Activated naive CD4-positive, alpha-beta T cell treated with anti-CD3 and anti-CD28 coated beads, Interleukin-2, amount 10 ng/mL, durations not matched to agents 7 days and 5 days (primary cell): ENCODE results near the gene OSBPL9.

Source experiments
- CTCF ChIA-PET: fragments of 350-600 bp; sonication (Branson Sonifier 250); formaldehyde crosslinking; loops from one replicate; lab custom pipeline; 2021; ENCODE audit warnings: antibody characterized with exemption; lab: Charles Lee
- DNase-seq: peaks from one replicate; pipeline ENCODE4 v3.0.0-alpha.2; 2020
- H3K27ac Mint-ChIP-seq: one replicate; pipeline ENCODE4 v1.8.0; 2021; ENCODE audit warnings: mild to moderate bottlenecking, moderate library complexity, mixed read lengths
- H3K27me3 Mint-ChIP-seq: one replicate; pipeline ENCODE4 v1.8.0; 2021; ENCODE audit warnings: mild to moderate bottlenecking, mixed read lengths
- H3K36me3 Mint-ChIP-seq: one replicate; pipeline ENCODE4 v1.8.0; 2021; ENCODE audit warnings: mixed read lengths
- H3K4me1 Mint-ChIP-seq: one replicate; pipeline ENCODE4 v1.8.0; 2021; ENCODE audit warnings: mixed read lengths
- H3K4me3 Mint-ChIP-seq: one replicate; pipeline ENCODE4 v1.8.0; 2021; ENCODE audit warnings: mild to moderate bottlenecking, moderate library complexity, mixed read lengths
- H3K9me3 Mint-ChIP-seq: one replicate; pipeline ENCODE4 v1.8.0; 2021; ENCODE audit warnings: mixed read lengths

The OSBPL9 gene, protein sequence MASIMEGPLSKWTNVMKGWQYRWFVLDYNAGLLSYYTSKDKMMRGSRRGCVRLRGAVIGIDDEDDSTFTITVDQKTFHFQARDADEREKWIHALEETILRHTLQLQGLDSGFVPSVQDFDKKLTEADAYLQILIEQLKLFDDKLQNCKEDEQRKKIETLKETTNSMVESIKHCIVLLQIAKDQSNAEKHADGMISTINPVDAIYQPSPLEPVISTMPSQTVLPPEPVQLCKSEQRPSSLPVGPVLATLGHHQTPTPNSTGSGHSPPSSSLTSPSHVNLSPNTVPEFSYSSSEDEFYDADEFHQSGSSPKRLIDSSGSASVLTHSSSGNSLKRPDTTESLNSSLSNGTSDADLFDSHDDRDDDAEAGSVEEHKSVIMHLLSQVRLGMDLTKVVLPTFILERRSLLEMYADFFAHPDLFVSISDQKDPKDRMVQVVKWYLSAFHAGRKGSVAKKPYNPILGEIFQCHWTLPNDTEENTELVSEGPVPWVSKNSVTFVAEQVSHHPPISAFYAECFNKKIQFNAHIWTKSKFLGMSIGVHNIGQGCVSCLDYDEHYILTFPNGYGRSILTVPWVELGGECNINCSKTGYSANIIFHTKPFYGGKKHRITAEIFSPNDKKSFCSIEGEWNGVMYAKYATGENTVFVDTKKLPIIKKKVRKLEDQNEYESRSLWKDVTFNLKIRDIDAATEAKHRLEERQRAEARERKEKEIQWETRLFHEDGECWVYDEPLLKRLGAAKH

DNA sequence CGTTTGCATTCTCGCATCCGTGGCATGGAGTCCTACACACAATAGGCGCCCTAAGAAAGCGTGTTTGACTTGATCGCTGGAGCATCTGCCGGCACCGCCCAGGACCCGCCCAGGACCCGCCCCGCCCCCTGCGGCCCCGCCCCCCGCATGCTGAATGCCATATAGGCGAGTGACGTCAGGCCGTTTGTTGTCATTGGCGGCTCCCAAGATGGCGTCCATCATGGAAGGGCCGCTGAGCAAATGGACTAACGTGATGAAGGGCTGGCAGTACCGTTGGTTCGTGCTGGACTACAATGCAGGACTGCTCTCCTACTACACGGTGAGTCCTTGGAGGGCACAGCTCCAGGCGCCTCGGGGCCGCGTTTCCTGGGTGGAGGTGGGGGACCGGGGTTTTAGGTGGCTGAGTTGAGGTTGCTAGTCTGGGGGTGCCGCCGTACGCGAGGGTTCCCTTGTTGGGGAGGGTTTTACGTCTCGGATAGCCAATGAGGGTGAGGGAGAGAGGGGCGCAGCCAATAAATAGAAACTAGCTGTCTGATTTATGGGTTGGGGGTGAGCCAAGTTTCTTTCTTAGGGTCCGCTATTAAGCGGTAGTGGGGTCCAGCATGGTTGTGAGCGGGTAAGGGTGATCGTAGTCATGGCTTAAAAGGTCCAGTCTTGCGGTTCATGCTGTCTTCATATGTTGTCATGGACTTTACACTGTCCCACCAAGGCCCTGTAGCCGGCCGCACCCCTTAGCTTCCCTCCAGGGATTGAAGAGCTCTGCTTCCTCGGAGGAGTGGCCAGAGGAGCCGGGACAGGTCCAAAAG, at the start of gene OSBPL9:
OSBPL9 (plus strand) TSS at position 190 of the 806 bp plus-strand sequence; CDS start at position 209, 19 bp downstream.
- peak within 1 kb of the TSS; percentile 97 for H3K27ac Mint-ChIP-seq
- DNase-seq, result peak; percentile 92
- no peaks in the 10 kb centered on the region for H3K9me3 Mint-ChIP-seq
- H3K4me1 Mint-ChIP-seq, result peaks cover 29% of the 10 kb centered on the region
- H3K27me3 Mint-ChIP-seq, result peaks cover 4% of the 10 kb centered on the region
- H3K36me3 Mint-ChIP-seq, result peaks cover 5% of the 10 kb centered on the region
- peak within 1 kb of the TSS; percentile 100 for H3K4me3 Mint-ChIP-seq
- CTCF ChIA-PET, result interaction anchor here (1.2 kb wide), 1 partner anchor 48 kb away, joined by 3 read pairs; no protein-coding TSS in a partner anchor

DNA sequence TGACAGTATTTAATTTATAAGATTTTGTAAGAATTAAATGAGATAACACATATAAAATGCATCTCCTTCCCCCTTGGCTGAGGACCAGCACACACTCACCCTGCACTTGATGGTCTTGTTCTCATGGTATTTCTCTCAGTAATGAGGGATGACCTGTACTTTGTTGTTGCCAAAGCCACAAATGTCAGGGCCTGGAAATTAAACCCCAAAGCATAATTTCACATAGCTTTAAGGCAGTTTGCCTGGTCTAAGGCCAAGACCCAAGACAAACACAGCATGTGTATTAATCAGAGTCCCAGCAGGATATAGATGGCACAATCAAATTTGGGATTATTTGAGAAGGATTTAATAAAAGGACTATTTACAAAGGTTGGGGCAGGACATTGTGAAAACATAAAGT, 49.2 kb upstream of the OSBPL9 start:
- peaks cover 2% of the 10 kb centered on the region for H3K36me3 Mint-ChIP-seq
- H3K9me3 Mint-ChIP-seq, result no peaks in the 10 kb centered on the region
- peaks cover 44% of the 10 kb centered on the region for H3K4me1 Mint-ChIP-seq
- H3K27ac Mint-ChIP-seq, result no peak overlapping the region
- H3K4me3 Mint-ChIP-seq, result no peak overlapping the region
- DNase-seq, result no peak
- CTCF ChIA-PET, result interaction anchor here (1.0 kb wide), 1 partner anchor 201 kb away, joined by 4 read pairs; no protein-coding TSS in a partner anchor
- no peaks in the 10 kb centered on the region for H3K27me3 Mint-ChIP-seq

DNA sequence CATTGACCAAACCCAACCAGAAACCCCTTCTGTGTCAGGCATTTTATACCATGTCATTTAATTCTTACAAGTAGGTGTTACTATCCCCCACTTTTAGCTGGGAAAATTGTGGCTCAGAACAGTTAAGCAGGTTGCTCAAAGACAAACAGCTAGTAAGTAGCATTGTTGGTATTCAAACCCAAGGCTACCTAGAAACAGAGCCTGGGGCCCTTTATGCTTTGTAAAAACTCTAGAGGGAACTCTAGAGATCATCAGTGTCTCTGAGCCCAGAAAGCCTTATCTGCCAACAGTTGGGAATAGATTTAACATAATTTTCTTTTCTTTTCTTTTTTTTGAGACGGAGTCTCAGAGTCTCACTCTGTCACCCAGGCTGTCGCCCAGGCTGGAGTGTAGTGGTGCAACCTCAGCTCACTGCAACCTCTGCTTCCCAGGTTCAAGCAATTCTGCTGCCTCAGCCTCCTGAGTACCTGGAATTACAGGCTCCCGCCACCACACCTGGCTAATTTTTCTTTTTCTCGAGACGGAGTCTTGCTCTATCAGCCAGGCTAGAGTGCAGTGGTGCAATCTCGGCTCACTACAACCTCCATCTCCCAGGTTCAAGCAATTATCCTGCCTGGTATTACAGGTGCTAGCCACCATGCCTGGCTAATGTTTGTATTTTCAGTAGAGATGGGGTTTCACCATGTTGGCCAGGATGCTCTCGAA, 48.5 kb upstream of the OSBPL9 start:
- Mint-ChIP-seq H3K27me3 (no peaks in the 10 kb centered on the region), H3K27ac (peak overlapping the region; percentile 96), H3K9me3 (no peaks in the 10 kb centered on the region), H3K36me3 (peaks cover 2% of the 10 kb centered on the region), H3K4me3 (no peak overlapping the region), H3K4me1 (peaks cover 44% of the 10 kb centered on the region)
- CTCF ChIA-PET, result interaction anchor here (1.0 to 1.1 kb wide), 3 partner anchors 49 to 302 kb away, joined by 3 to 4 read pairs (median 3); no protein-coding TSS in a partner anchor
- no peak for DNase-seq

DNA sequence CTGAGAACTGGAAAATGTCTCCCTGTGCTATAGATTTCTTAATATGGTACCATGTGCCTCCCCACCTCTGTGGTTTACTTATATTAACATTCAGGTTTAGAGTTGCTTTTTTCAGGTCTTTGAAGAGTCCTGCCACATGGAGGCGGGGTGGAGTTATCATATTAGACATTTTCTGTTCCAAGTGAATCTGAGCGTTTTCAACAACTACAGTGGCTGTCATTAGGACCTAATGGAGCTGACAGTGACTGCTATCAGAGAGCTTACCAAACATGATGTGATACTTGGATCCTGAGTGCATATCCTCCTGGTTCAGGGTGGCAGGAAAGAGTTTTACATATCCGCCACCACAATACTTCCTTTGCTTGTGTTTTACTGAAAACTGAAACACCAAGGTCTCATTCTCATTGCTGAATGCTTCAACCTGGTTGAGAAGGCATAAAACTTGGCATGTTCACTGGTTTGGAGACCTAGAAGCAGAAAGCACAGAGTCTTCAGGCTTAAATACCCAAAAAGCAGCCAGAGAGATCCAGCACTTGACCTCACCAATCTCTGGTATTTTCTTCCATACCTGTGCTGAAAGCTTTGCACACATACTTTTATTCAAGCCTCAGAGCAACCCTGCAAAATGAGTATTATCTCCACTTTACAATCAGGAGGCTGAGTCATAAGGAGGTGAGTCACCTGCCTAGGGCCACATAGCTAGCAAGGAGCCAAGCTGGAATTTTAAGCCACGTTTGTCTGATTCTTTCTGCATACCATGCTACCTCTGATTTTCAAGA, 47.4 kb upstream of the OSBPL9 start:
- peak; percentile 37 for DNase-seq

DNA sequence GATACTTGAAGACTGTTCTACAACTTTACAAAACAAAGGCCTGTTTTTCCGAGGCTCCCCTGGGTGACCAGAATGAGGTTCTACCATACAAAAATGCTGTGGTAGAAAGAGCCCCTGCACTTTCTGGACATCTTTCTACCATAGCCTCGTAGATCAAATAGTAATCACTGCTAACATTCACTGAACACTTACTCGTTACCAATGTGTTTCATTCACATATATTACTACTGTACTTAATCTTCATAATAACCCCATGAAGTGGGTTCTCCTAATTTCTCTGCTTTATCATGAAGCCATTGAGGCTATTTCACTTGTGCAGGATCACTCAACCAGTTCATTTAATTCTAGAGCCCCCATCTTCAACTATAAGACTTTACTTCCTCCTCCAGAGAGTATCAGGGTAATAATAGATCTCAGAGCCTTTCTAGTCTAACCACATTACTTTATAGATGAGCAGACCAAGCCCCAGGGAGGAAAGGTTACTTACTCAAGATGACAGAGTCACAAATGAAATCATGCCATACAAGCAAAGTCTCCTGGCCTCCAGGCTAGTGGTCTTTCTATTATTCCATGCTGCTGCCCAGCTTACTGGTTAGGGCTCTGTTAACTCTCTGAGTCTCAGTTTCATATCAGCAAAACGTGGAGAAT, 46.7 kb upstream of the OSBPL9 start:
- Mint-ChIP-seq H3K27ac (peak overlapping the region; percentile 96), H3K36me3 (peaks cover 2% of the 10 kb centered on the region), H3K27me3 (no peaks in the 10 kb centered on the region), H3K9me3 (no peaks in the 10 kb centered on the region), H3K4me3 (peak overlapping the region; percentile 34), H3K4me1 (peaks cover 49% of the 10 kb centered on the region)
- no peak for DNase-seq
- CTCF ChIA-PET, result no interaction called here

More for the DNA sequence above, 47.4 kb upstream of the OSBPL9 start:
- H3K4me3 Mint-ChIP-seq, result peak overlapping the region; percentile 34
- H3K27ac Mint-ChIP-seq, result peak overlapping the region; percentile 96
- H3K4me1 Mint-ChIP-seq, result peaks cover 44% of the 10 kb centered on the region
- H3K9me3 Mint-ChIP-seq, result no peaks in the 10 kb centered on the region
- H3K27me3 Mint-ChIP-seq, result no peaks in the 10 kb centered on the region
- H3K36me3 Mint-ChIP-seq, result peaks cover 2% of the 10 kb centered on the region
- CTCF ChIA-PET, result interaction anchor here (0.8 to 1.1 kb wide), 3 partner anchors 48 to 301 kb away, joined by 3 read pairs; no protein-coding TSS in a partner anchor

DNA sequence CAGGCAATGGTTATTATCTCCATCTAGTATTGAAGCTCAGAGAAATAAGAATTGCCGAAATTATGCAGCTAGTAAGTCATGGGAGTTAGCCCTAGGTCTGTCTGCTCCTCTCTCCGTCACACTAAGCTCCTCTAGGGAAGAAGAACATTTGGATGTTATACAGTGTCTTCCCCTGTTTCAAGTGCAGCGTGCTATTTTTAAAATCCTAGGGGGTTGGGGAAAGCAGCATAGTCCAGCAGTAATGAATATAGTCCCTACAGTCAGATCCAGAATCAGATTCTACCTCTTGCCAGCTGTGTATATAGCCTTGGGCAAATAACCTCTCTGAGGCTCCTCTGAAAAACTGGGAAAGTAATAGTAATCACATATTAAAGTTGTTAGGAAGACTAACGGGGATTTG, 44.5 kb upstream of the OSBPL9 start:
- peaks cover 5% of the 10 kb centered on the region for H3K36me3 Mint-ChIP-seq
- no peak overlapping the region for H3K27ac Mint-ChIP-seq
- no peak overlapping the region for H3K4me3 Mint-ChIP-seq
- no peaks in the 10 kb centered on the region for H3K27me3 Mint-ChIP-seq
- peaks cover 70% of the 10 kb centered on the region for H3K4me1 Mint-ChIP-seq
- H3K9me3 Mint-ChIP-seq, result peaks cover 5% of the 10 kb centered on the region
- CTCF ChIA-PET, result no interaction called here
- no peak for DNase-seq

DNA sequence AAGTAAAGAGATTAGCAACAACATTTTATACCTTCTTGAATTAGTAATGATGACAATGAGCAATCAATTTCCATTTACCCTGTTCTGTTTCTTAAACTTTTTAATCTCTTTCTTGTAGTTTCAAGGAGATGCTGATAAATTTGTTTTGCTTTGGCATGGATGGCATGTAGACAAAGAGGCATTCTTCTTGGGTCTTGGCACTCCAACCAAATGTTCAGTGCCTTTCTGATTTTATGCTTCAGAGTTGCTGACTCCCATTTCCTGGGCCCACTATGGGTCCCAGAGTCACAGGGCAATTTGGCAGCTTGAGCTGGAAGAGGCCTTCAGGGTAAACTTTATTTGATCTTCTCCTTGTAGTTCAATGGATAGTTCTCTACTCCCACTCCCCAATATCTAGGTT, 42.1 kb upstream of the OSBPL9 start:
- CTCF ChIA-PET, result no interaction called here
- Mint-ChIP-seq H3K27me3 (no peaks in the 10 kb centered on the region), H3K27ac (no peak overlapping the region), H3K36me3 (peaks cover 7% of the 10 kb centered on the region), H3K4me3 (no peak overlapping the region), H3K9me3 (peaks cover 5% of the 10 kb centered on the region), H3K4me1 (peaks cover 63% of the 10 kb centered on the region)
- no peak for DNase-seq

DNA sequence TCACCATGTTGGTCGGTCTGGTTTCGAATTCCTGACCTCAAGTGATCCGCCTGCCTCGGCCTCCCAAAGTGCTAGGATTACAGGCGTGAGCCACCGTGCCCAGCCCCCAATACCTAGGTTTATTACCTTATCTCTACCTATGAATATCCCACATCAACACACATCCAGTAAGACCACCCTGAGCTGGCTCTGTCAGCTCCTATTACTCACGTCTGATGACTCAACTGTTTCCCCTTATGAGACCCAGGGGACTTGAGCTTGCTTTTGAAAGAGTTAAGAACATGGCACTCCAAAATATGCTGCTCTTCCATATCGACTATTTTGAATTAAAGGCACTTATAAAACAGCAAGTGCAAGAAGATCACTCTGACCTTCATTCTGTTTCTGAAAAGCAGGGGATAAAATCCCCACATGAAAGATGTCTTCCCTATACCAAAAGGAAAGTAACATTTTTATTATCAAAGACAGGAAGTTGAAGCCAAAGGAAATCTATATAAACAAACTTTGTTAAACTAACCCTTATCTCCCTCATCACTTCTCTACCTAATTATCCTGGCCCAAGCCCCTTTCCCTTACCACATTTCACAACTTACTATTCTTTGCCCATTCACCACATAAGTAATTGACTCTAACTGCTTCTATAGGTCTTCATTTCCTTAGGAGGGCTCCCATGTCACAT, 41.3 kb upstream of the OSBPL9 start:
- Mint-ChIP-seq H3K27ac (peak overlapping the region; percentile 50), H3K27me3 (no peaks in the 10 kb centered on the region), H3K9me3 (peaks cover 5% of the 10 kb centered on the region), H3K4me3 (no peak overlapping the region), H3K36me3 (peaks cover 7% of the 10 kb centered on the region), H3K4me1 (peaks cover 55% of the 10 kb centered on the region)
- CTCF ChIA-PET, result interaction anchor here (0.5 kb wide), 1 partner anchor 34 kb away, joined by 3 read pairs; no protein-coding TSS in a partner anchor
- no peak for DNase-seq

DNA sequence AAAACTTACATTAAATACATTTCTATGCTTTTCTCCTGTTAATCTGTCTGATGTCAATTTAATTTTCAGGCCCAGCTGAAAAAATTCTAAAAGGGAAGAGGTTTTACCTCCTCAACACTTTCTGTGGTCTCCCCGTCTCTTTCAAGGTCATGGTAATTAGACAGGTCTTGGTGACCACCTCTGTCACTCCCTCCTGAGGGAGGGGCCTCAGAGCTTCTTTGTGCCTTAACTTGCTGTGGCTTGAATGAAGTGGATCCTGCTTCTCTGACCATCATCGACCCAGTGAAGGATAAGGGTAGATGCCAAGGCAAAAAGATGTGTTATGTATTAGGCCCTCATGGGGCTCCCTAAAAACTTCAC, 40.8 kb upstream of the OSBPL9 start:
- Mint-ChIP-seq H3K4me1 (peaks cover 50% of the 10 kb centered on the region), H3K27ac (peak overlapping the region; percentile 50), H3K27me3 (no peaks in the 10 kb centered on the region), H3K4me3 (no peak overlapping the region), H3K36me3 (peaks cover 7% of the 10 kb centered on the region), H3K9me3 (peaks cover 5% of the 10 kb centered on the region)
- CTCF ChIA-PET, result interaction anchor here (0.5 kb wide), 1 partner anchor 33 kb away, joined by 3 read pairs; no protein-coding TSS in a partner anchor
- DNase-seq, result no peak

DNA sequence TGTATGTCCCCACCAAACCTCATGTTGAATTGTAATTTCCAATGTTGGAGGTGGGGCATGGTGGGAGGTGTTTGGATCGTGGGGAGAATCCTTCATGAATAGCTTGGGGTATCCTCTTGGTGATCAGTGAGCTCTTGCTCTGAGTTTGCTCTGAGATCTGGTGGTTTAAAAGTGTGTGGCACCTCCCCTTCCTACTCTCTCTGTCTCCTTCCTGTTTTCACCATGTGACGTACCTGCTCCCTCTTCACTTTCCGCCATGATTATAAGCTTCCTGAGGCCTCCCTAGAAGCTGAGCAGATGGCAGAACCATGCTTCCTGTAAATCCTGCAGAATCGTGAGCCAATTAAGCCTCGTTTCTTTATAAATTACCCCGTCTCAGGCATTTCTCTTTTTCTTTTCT, 40.0 kb upstream of the OSBPL9 start:
- Mint-ChIP-seq H3K9me3 (peaks cover 5% of the 10 kb centered on the region), H3K4me1 (peaks cover 47% of the 10 kb centered on the region), H3K27ac (peak overlapping the region; percentile 68), H3K36me3 (peaks cover 7% of the 10 kb centered on the region), H3K4me3 (no peak overlapping the region), H3K27me3 (no peaks in the 10 kb centered on the region)
- CTCF ChIA-PET, result interaction anchor here (1.3 kb wide), 1 partner anchor 42 kb away, joined by 4 read pairs; no protein-coding TSS in a partner anchor
- DNase-seq, result no peak

DNA sequence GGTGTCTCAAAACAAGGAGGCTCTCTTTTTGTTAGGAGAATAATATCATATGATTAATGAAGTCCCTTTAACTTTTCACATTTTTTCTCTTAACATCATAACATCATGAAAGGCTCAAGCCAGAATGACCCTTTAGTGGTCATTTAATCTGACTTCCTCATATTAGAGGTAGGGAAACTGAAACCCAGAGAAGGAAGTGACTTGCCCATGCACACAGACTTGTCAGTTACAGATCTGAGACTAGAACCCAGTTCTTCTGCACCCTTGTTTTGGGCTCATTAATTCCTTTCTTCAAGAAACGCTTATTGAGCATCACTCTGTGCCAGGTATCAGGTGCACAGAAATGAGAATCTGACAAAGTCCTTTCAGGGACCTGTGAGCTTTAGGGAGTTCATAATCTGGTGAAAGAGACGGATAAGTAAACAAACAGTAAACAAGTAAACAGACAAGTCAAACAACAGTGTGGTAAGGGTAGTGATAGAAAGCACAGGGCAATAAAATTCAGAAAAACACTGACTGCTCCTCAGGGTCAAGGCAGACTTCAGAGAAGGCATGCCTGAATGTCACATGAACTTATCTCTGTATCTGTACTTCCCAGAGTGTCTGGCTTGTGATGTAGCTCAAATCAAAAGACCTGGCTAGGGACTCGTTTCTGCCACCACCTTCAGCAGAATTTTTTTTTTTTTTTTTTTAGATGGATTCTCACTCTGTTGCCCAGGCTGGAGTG, 38.3 kb upstream of the OSBPL9 start:
- CTCF ChIA-PET, result interaction anchor here (1.3 kb wide), 1 partner anchor 44 kb away, joined by 4 read pairs; no protein-coding TSS in a partner anchor
- H3K9me3 Mint-ChIP-seq, result peaks cover 5% of the 10 kb centered on the region
- no peak overlapping the region for H3K27ac Mint-ChIP-seq
- no peak for DNase-seq
- no peak overlapping the region for H3K4me3 Mint-ChIP-seq
- no peaks in the 10 kb centered on the region for H3K27me3 Mint-ChIP-seq
- H3K36me3 Mint-ChIP-seq, result peaks cover 7% of the 10 kb centered on the region
- peaks cover 43% of the 10 kb centered on the region for H3K4me1 Mint-ChIP-seq
